Ishikawa (cell line): Measurements from ENCODE around the gene FHIT.

Experiments used
- CEBPB ChIP-seq: IDR thresholded peaks from 2 replicates; pipeline ENCODE4 v1.6.1; 2012
- CREB1 ChIP-seq: IDR thresholded peaks from 2 replicates; pipeline ENCODE4 v1.6.1; 2012; ENCODE audit warnings: low read depth
- EGR1 ChIP-seq: IDR thresholded peaks from 2 replicates; pipeline ENCODE4 v1.6.1; 2012
- EP300 ChIP-seq: IDR thresholded peaks from 2 replicates; pipeline ENCODE4 v1.6.1; 2012; ENCODE audit warnings: borderline replicate concordance
- FOXM1 ChIP-seq: IDR thresholded peaks from 2 replicates; pipeline ENCODE4 v1.6.1; 2012; ENCODE audit warnings: low read depth, borderline replicate concordance
- NFIC ChIP-seq: IDR thresholded peaks from 2 replicates; pipeline ENCODE4 v1.6.1; 2012
- RAD21 ChIP-seq: IDR thresholded peaks from 2 replicates; pipeline ENCODE4 v1.6.1; 2012; ENCODE audit warnings: low read depth
- TAF1 ChIP-seq: IDR thresholded peaks from 2 replicates; pipeline ENCODE4 v1.6.1; 2012; ENCODE audit warnings: low read depth, mild to moderate bottlenecking
- TCF12 ChIP-seq: IDR thresholded peaks from 2 replicates; pipeline ENCODE4 v1.6.1; 2012; ENCODE audit warnings: low read depth
- TEAD4 ChIP-seq: IDR thresholded peaks from 2 replicates; pipeline ENCODE4 v1.6.1; 2012
- YY1 ChIP-seq: IDR thresholded peaks from 2 replicates; pipeline ENCODE4 v1.6.1; 2012; ENCODE audit warnings: low read depth
- ZBTB7A ChIP-seq: IDR thresholded peaks from 2 replicates; pipeline ENCODE4 v1.6.1; 2012; ENCODE audit warnings: low read depth
- TF ChIP-seq, protein P1 (sequence below): IDR thresholded peaks from 2 replicates; pipeline ENCODE4 v1.6.1; 2012; ENCODE audit warnings: low read depth, mild to moderate bottlenecking
- TF ChIP-seq, protein P2 (sequence below): IDR thresholded peaks from 2 replicates; pipeline ENCODE4 v1.6.1; 2012
- TF ChIP-seq, protein P3 (sequence below): IDR thresholded peaks from 2 replicates; pipeline ENCODE4 v1.6.1; 2012

FHIT gene

DNA sequence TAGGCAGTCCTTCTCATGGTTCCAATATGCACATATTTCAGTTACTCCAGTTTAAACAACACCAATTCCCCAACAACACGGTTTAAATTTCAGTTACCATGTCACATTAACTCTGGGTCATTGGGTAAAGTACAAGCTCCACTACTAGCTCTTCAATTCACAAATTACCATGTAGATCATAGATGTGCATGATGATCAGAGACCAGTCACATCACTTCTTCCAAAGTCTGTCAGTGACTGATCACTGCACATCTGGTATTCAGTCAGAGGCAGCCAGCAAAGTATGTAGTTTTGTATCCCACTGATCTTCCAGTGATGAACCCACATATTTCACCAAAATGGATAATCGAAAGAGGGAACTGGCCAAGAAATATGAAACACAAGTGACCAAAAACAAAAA lies 1223.0 kb downstream of the FHIT start:
- TF ChIP-seq TEAD4 = no peak
- TF ChIP-seq, protein P1, sequence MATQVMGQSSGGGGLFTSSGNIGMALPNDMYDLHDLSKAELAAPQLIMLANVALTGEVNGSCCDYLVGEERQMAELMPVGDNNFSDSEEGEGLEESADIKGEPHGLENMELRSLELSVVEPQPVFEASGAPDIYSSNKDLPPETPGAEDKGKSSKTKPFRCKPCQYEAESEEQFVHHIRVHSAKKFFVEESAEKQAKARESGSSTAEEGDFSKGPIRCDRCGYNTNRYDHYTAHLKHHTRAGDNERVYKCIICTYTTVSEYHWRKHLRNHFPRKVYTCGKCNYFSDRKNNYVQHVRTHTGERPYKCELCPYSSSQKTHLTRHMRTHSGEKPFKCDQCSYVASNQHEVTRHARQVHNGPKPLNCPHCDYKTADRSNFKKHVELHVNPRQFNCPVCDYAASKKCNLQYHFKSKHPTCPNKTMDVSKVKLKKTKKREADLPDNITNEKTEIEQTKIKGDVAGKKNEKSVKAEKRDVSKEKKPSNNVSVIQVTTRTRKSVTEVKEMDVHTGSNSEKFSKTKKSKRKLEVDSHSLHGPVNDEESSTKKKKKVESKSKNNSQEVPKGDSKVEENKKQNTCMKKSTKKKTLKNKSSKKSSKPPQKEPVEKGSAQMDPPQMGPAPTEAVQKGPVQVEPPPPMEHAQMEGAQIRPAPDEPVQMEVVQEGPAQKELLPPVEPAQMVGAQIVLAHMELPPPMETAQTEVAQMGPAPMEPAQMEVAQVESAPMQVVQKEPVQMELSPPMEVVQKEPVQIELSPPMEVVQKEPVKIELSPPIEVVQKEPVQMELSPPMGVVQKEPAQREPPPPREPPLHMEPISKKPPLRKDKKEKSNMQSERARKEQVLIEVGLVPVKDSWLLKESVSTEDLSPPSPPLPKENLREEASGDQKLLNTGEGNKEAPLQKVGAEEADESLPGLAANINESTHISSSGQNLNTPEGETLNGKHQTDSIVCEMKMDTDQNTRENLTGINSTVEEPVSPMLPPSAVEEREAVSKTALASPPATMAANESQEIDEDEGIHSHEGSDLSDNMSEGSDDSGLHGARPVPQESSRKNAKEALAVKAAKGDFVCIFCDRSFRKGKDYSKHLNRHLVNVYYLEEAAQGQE = no peak
- no peak for TF ChIP-seq FOXM1
- TF ChIP-seq ZBTB7A = no peak
- no peak for TF ChIP-seq RAD21
- TF ChIP-seq CREB1 = no peak
- TF ChIP-seq, protein P2, sequence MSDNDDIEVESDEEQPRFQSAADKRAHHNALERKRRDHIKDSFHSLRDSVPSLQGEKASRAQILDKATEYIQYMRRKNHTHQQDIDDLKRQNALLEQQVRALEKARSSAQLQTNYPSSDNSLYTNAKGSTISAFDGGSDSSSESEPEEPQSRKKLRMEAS = no peak
- TF ChIP-seq, protein P3, sequence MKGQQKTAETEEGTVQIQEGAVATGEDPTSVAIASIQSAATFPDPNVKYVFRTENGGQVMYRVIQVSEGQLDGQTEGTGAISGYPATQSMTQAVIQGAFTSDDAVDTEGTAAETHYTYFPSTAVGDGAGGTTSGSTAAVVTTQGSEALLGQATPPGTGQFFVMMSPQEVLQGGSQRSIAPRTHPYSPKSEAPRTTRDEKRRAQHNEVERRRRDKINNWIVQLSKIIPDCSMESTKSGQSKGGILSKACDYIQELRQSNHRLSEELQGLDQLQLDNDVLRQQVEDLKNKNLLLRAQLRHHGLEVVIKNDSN = no peak
- TF ChIP-seq TAF1 = no peak
- no peak for TF ChIP-seq TCF12
- no peak for TF ChIP-seq EGR1
- no peak for TF ChIP-seq YY1
- no peak for TF ChIP-seq CEBPB

DNA sequence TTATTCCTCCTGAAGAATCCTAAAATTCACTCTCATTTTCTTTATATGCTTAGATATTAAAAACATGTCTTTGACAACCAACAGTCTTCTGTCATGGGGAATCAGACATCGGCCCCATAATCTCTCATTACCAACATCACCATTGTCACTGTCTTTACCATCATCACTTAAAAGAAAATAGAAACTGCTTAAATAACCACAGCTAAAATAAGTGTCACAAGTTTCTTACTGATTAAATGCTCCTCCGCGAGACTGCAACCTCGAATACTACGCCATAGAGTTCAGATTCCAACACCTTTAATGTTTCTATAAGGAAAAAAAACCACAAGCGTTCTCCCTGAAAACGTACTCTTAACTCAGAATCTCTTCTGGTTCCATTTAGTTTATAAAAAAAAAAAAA lies 1223.9 kb downstream of the FHIT start:
- TF ChIP-seq TAF1 (no peak), TCF12 (no peak), EGR1 (no peak), CEBPB (no peak), EP300 (no peak)

DNA sequence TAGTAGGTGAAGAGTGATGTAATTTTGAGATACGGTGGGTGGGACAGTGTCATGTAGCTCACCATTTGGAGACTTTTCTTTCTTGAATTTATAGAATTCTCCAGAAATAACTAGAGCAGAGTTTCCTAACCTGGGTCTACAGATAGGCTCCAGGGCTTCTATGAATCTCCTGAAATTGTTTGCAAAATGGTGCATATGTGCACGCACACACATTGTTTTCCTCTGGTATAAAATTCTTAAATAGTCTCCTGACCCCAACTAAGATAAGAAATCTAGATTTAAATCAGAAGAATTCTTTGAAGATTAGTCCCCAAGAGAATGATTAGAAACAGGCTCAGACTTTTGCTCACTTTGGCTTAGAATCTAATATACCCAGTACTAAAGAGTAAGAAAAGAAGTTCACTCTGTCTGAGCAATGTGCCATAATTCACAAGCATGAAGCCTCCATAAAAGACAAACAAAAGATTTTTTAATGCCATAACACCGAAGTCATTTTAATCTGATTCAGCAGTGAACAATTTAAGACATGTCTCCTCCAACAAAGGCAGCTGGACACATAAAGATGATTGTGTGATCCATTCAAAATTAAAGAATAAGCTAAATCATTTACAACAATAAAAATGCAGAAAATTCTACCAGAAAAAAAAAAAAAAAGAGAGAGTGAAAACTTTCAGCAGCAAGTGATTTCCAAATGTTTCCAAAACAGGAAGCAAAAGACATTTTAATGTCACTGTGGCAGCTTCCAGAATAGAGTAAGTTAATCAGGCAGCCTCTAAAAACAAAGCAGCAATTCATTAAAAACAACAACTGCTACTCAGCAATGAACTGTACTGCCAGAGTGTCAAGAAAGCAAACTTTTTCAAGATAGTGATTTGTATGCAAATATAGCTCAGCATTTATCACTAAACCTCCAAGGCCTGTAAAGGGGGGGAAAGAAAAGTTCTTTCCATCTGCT lies 1225.9 kb downstream of the FHIT start:
- TF ChIP-seq NFIC = no peak
- no peak for TF ChIP-seq CEBPB
- TF ChIP-seq TEAD4 = no peak
- TF ChIP-seq, protein P2 = no peak
- TF ChIP-seq FOXM1 = no peak
- no peak for TF ChIP-seq EP300
- no peak for TF ChIP-seq CREB1
- TF ChIP-seq RAD21 = no peak
- TF ChIP-seq, protein P3 = no peak
- no peak for TF ChIP-seq TCF12
- no peak for TF ChIP-seq TAF1
- no peak for TF ChIP-seq ZBTB7A
- TF ChIP-seq, protein P1 = no peak
- no peak for TF ChIP-seq EGR1
- TF ChIP-seq YY1 = no peak

DNA sequence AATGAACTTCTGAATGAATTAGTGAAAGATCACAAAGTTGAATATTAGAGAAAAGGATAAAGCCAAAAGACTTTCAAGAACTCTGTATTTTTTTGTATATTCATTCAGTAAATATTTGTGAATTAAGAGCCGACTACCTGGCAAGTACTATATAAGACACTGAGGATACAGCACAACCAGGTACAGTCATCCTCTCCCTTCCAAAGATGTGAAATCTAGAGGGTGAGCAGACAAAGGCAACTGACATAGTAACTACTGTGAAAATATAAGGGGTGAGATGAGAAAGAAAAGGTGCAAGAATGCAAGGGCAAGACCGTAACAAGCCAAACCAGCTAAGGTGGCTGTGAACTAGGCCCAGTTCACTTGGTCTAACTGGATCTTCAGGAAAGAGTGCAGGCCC lies 1226.9 kb downstream of the FHIT start:
- TF ChIP-seq, protein P3 = no peak
- no peak for TF ChIP-seq TCF12
- no peak for TF ChIP-seq RAD21
- no peak for TF ChIP-seq TEAD4
- no peak for TF ChIP-seq YY1
- no peak for TF ChIP-seq EP300
- TF ChIP-seq FOXM1 = no peak
- TF ChIP-seq NFIC = no peak
- no peak for TF ChIP-seq EGR1
- TF ChIP-seq, protein P2 = no peak
- TF ChIP-seq CREB1 = no peak
- TF ChIP-seq TAF1 = no peak
- TF ChIP-seq, protein P1 = no peak
- TF ChIP-seq CEBPB = no peak
- TF ChIP-seq ZBTB7A = no peak
